Activated T-cell treated with anti-CD3 and anti-CD28 coated beads for 4 hours (primary cell): ENCODE measurements around the gene GTF2IRD1.
"Not testable (repeated sequence)": the region's sequence is repeated elsewhere in the genome, so short reads cannot be mapped to it uniquely, and the experiment has no call there.

Source experiments
- DNase-seq: peaks from one replicate; pipeline ENCODE4 v3.0.0-alpha.2; 2020

The GTF2IRD1 gene

GRCh38 chr7:74474271-74474865 is 20.7 kb downstream of the GTF2IRD1 start:
- DNase-seq = no peak

- DNase-seq = no peak
Observed at GRCh38 chr7:74475243-74475986, 21.7 kb downstream of the GTF2IRD1 start.

GRCh38 chr7:74475987-74476350 is 22.3 kb downstream of the GTF2IRD1 start:
- no peak for DNase-seq

- DNase-seq = no peak
Observed at GRCh38 chr7:74476626-74477025, 22.9 kb downstream of the GTF2IRD1 start.

DNA sequence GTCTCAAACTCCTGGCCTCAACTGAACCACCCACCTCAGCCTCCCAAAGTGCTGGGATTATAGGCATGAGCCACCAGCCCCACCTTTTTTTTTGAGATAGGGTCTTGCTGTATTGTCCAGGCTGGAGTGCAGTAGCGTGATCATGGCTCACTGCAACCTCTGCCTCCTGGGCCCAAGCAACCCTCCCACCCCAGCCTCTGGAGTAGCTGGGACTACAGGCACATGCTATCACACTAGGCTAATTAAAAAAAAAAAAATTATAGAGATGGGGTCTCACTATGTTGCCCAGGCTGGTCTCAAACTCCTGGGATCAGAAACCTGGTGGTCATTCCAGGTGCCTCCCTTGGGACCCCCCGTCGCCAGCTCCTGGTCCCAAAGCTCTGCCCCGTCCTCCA is 25.0 kb downstream of the GTF2IRD1 start:
- no peak for DNase-seq

DNA sequence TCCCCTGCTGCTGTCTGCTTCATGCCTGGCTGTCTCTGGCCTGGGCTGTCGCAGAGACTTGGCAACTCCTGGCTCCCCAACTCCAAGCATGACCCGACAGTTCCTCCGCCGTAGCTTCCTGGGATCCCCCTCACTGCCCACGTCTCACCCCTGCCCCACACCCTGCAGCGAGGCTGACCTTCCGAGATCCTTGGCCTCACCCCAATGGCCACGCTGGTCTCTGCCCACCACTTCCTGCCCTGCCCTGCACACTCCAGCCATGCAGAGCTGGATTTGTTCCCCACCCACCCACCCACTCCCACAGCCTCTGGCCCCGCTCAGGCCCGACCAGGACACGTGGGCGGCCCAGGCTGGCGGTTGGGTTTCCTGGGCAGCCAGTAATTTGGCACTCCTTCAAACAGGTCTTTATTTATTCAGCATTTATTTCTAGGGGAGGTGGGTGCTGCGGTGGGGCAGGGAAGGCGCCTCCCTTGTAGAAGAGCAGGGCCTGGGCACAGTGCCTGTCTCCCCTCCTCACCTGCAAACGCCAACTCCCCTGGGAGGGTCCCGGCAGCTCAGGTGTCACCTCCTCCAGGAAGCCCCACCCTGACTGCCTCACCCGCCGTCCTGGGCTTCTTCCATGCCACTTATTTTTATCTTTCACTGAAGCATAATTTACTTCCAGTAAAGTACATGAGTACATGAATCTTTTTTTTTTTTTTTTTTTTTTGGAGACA is 25.5 kb downstream of the GTF2IRD1 start:
- DNase-seq = no peak

GRCh38 chr7:74479961-74480829 is 26.5 kb downstream of the GTF2IRD1 start:
- DNase-seq = no peak

DNA sequence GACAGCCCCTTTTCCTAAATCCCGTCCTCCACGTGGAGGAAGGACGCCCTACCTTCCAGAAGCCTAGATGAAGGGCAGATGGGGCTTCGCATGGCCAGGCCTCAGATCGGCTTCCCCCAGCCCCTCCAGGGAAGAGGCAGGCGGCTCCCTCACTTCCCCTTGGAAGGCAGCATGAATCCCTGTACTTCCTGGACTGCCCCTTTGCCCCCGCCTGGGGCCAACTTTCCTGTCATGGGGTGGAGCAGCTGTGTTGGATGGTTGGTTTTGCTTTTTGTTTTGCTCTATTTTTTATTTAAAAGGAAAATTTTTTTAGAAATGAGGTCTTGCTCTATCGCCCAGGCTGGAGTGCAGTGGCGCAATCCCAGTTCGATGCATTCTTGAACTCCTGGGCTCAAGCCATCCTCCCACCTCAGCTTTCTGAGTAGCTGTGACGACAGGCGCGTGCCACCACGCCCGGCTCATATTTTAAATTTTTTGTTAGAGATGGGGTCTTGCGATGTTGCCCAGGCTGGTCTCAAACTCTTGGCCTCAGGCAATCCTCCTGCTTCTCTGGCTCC is 27.2 kb downstream of the GTF2IRD1 start:
- DNase-seq = no peak

- DNase-seq = no peak
Observed at GRCh38 chr7:74481458-74482196, 27.9 kb downstream of the GTF2IRD1 start.

DNA sequence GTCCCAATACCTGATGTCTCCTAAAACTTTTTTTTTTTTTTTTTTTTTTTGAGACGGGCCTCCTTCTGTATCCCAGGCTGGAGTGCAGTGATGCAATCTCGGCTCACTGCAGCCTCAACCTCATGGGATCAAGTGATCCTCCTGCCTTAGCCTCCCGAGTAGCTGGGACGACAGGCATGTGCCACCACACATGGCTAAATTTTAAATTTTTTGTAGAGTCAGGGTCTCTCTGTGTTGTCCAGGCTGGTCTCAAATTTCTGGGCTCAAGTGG is 28.4 kb downstream of the GTF2IRD1 start:
- no peak for DNase-seq

- no peak for DNase-seq
Observed at GRCh38 chr7:74482629-74483401, 29.1 kb downstream of the GTF2IRD1 start.

- no peak for DNase-seq
Observed at GRCh38 chr7:74483402-74484336, 30.0 kb downstream of the GTF2IRD1 start.

- DNase-seq = no peak
Observed at GRCh38 chr7:74485611-74486010, 31.9 kb downstream of the GTF2IRD1 start.

DNA sequence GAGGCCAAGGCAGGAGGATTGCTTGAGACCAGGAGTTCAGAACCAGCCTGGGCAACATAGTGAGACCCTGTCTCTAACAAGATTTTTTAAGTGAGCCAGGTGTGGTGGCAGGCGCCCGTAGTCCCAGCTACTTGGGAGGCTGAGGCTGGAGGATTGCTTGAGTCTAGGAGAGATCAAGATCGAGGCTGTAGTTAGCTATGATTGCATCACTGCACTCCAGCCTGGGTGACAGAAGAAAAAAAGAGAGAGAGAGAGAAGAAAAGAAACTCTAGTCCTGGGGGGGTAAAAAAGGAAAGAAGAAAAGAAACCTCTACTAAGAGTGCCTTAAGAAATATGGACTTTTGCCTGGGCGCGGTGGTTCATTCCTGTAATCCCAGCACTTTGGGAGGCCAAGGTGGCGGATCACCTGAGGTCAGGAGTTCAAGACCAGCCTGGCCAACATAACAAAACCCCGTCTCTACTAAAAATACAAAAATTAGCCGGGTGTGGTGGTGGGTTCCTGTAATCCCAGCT is 34.9 kb downstream of the GTF2IRD1 start:
- not testable (repeated sequence) for DNase-seq

DNA sequence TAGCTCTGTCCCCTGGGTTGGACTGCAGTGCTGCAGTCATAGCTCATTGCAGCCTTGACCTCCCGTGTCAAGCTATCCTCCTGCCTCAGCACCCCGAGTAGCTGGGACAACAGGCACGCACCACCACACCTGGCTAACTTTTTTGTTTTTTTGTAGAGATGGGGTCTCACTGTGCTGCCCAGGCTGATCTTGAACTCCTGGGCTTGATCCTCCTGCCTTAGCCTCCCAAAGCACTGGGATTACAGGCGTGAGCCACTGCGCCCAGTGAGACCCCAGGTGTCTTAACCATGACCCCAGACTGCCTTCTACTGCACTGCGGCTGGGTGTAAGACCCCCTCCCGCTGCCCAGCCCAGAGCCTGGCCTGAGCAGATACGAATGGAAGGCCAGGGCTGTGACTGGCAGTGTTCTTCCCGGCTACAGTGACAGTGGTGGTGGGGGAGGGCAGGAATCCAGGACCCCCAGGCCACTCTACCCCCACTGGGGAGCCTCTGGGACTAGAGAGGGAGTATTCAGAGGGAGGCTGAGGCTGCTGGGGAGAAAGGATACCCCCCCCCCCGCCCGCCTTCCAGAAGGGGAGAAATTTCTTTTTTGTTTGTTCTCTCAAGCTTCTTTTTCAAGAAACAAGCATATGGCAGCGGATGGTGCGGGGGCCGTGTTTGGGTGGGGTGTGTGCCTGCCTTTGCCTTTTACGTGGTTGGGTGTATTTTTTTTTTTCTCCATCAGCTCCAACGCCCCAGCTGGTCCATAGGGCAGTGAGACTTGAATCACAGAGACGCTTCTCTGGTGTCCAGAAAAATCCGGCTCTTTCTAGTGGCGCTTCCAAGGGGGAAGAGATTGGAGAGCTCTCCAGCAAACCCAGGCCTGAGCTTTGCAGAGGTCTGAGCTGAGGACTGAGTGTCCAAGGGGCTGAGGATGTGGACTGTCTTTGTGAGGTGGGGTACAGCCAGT is 36.6 kb downstream of the GTF2IRD1 start:
- no peak for DNase-seq

DNA sequence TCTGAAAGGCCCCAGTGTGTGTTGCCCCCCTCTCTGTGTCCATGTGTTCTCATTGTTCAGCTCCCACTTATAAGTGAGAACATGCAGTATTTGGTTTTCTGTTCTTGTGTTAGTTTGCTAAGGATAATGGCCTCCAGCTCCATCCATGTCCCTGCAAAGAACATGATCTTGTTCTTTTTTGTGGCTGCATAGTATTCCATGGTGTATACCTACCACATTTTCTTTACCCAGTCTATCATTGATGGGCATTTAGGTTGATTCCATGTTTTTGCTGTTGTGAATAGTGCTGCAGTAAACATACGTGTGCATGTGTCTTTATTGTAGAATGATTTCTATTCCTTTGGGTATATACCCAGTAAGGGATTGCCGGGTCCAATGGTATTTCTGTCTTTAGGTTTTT is 37.8 kb downstream of the GTF2IRD1 start:
- not testable (repeated sequence) for DNase-seq

DNA sequence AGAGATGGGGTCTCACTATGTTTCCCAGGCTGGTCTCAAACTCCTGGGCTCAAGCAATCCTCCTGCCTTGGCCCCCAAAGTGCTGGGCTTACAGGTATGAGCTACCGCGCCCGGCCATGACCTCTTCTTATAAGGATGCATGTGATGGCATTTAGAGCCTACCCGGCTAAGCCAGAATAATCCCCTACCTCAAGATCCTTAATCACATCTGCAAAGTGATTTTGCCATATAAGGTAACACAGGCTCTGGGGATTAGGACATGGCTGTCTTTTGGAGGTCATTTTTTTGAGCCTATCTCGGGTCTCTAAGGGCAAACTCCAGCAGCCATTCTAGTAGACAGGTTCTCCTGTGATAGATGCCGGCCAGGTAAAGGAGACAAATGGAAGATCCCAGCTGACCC is 39.6 kb downstream of the GTF2IRD1 start:
- no peak for DNase-seq

GRCh38 chr7:74494076-74494548 is 40.4 kb downstream of the GTF2IRD1 start:
- no peak for DNase-seq
